Activated CD4-positive, CD25-positive, alpha-beta regulatory T cell treated with anti-CD3 and anti-CD28 coated beads, Interleukin-2, amount 50 U/mL, for 72 hours (primary cell): ENCODE measurements around the gene OR51A2.
"Not testable (repeated sequence)": the region's sequence is repeated elsewhere in the genome, so short reads cannot be mapped to it uniquely, and the experiment has no call there.

Source experiments
- DNase-seq: peaks from one replicate; pipeline ENCODE4 v3.0.0; 2021

Gene OR51A2

DNA sequence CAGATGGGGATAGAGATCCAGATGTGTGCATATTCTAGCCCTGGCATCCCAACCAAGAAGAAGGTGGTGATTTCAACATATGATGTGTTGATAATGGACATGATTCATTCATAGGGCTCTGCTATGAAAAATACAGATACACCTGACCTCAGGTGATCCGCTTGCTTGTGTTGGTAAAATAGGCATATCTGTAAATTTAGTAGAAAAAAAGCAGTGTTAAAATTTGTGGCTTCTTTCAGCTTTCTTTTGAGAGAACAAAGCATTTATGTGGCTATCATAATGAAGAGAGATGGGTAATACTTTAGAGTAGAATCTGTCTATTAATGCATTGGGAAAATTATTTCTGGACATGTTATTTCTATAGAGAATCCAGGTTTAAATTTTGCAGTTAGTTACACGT lies at the start of gene OR51A2:
Gene OR51A2, minus strand, starts transcription at position 101 of the 400 bp plus-strand sequence. Its CDS starts 0 bp downstream, at position 101.
- DNase-seq: not testable (repeated sequence)

DNA sequence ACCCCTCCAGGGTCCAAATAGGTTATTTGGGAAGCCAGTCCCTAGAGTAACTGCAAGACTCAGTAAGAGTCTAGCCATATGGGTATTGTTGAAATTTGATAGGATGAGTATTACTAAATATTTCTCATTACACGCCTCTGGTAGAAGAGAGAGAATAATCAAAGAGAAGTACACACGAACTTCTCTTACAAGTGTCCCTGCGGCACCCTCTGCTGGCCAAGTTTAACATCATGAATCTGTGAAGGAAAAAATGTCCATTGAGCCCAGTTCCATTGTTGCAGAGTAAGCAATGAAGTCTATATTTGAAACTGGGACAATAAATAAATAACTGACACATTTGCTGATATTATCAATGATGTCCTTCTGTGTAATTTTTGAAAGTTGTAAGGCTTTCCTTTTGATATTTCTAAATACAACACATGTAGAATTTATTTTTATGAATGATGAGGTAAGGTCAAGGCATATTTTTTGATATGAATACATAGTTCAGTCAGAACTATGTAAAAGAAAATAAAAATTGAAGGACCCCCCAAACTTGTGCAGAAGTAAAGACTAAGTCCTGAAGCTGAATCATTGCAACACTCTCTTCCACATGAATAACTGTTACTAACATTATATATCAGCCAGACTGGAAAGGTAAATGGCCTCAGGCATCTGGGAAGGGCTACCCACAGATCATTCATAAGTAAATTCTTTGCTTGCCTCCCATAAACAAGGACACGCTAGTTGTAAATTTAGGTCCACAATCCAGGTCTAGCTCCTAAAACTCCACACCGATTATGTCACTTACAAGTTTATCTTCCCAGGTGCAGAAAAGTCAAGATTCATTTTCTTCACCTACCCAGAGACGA lies 49.1 kb upstream of the OR51A2 start:
- DNase-seq: no peak

- DNase-seq: no peak
These were observed 39.0 kb upstream of the OR51A2 start, which contains the start of gene OR51L1 for GRCh38 chr11:4994551-4994950. TSS of gene OR51L1 (plus strand) at chr11:4994851. CDS start at chr11:4998983, 4,132 bp downstream.

GRCh38 chr11:4991060-4991459 lies 35.5 kb upstream of the OR51A2 start:
- no peak for DNase-seq

GRCh38 chr11:4983841-4984240 lies 28.3 kb upstream of the OR51A2 start:
- no peak for DNase-seq

- DNase-seq: no peak
These were observed 27.2 kb upstream of the OR51A2 start for GRCh38 chr11:4982678-4983077.

GRCh38 chr11:4979036-4979435 lies 23.5 kb upstream of the OR51A2 start:
- no peak for DNase-seq

DNA sequence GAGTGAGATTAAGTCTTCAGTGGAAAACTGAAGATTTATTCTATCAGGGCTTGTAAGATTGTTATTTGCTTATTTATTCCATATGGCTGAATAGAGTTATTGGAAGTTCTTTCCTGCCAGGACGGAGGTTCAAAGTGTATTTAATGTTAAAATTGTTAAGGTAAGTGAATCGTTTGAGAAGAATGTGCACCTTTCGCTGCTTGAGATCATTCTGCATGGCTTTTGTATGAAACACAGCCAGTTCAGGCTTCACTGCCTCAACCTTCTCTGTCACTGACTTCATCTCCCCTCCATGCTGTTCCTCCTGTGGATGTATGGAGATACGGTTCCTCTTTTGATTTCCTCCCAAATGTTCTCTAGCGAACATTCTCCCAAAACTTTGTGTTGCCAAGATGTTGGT lies 19.9 kb upstream of the OR51A2 start:
- no peak for DNase-seq

DNA sequence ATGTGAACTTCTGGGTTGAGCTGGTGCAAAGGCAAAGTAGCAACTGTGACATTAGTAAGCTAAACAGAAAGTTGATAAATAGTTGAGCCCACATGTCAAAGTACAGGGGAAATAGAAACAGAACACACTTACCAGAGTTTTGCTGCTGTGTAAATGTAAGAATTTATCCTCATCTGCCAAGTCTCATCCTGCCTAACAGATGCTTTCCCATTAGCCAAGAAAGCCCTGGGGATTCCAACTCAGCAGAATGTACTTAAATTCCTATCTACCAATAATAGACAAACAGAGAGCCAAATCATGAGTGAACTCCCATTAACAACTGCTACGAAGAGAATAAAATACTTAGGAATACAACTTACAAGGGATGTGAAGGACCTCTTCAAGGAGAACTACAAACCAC lies 7.3 kb upstream of the OR51A2 start:
- no peak for DNase-seq

- no peak for DNase-seq
These were observed 5.4 kb upstream of the OR51A2 start for GRCh38 chr11:4960877-4961276.

GRCh38 chr11:4957396-4957795 lies 1.9 kb upstream of the OR51A2 start:
- no peak for DNase-seq

DNA sequence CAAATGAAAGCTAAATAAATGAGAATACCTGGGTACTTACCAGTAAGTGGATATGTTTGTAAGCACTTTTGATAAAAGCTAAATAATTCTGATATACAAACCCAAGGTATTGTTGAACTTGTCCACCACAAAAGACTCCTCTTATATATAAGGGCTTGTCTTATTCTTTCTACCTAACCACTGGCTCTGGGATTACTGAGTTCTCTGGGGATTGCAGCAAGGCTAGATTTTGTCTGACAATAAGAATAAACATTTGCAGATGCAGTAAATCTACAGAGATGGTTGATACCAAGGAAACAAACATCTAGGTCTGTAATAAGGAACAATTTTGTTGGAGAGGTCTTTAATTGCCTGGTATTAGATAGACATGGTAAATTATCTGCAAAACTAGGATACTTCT lies 8.0 kb downstream of the OR51A2 start, which contains the start of gene OR51A4:
Gene OR51A4, minus strand, starts transcription at position 101 of the 400 bp plus-strand sequence. CDS start 505 bp downstream, outside the sequence.
- DNase-seq: no peak

DNA sequence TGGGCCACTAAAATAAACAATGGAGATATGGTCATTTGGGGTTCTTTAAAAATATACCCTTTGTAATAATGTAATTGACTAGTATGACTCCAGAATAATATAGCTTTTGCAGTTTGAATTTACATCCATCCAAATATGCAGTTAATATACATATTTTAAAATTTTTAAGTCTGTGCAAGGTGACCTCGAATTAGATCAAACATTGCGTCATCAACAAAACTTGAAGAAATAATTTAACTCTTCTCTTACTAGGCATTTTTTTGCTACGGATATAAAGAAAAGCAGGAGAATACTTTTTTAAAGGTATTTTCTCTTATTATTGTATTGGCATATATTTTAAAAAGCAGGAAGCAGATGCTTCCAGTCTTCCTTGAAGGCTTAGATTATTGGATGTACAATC lies 18.8 kb downstream of the OR51A2 start:
- no peak for DNase-seq

GRCh38 chr11:4932751-4933150 lies 22.8 kb downstream of the OR51A2 start:
- DNase-seq: no peak

- DNase-seq: no peak
These were observed 28.9 kb downstream of the OR51A2 start for GRCh38 chr11:4926608-4927007.

DNA sequence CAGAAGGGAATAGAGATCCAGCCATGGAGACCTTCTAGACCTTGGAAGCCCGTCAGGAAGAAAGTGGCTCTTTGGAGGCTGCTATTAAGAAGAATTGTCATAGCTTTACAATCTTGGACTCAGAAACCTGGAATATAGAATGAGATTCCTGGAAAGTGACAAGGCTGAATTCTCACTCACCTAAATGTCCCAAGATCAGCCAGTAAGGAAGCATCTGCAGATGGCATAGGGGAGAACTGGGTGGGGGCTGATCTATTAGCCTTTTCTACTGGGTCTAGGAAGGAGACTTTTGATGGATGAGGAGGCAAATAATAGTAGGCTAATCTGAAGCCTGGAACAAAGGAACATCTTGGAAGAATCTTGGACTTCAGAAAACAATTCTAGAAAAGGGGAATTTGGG lies 31.3 kb downstream of the OR51A2 start, which contains the start of gene OR51G1:
Gene OR51G1, minus strand, starts transcription at position 101 of the 400 bp plus-strand sequence. Its CDS starts 0 bp downstream, at position 101.
- DNase-seq: no peak

GRCh38 chr11:4922304-4922703 lies 33.2 kb downstream of the OR51A2 start:
- no peak for DNase-seq

GRCh38 chr11:4921796-4922195 lies 33.7 kb downstream of the OR51A2 start:
- DNase-seq: no peak

DNA sequence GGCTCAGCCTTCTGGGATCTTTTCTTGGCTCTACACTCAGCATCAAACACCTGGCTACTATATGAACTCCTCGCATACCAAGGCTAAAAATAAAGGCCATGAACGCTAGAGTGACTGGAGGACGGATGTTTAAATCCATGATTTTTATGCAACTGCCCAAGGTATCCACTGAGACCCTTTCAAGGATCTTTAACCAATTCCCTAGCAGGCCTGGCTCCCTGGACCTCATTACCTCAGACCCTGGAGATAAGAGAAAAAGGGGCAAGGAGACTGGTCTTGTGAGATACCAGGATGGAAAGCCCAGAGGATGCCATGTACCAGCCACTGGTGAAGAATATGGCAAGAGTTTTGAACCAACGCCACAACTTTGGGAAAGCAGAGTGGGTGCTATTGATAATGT lies 36.3 kb downstream of the OR51A2 start, which contains the start of gene OR51G2:
Gene OR51G2, minus strand, starts transcription at position 101 of the 400 bp plus-strand sequence. CDS start 3,687 bp downstream, outside the sequence.
- DNase-seq: no peak

DNA sequence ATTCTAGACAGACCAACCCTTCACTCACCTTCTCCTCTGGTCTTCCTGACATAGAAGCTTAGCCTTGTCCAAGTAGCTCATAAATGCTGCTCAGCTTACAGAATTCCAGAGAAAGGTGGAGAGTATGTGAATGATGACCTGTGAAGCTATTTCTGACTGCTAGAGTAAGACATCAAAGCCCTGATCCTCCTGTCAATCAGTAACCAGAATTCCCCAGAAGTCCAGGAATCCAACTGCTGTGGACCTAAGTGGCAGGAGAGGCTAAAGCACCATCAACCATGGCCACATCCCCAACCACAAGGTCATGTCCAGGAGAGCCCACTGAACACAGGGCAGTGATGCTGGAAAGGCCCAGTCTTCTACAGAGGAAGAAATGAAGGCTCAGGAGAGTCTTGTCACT lies 38.9 kb downstream of the OR51A2 start:
- no peak for DNase-seq
